ENCODE results near the gene C3orf18. TPM values are rescaled to one million over a fixed set of nuclear protein-coding genes. Genes with fewer than 3 reads are reported as not detected.
A peak's percentile ranks its signal among the peaks of the same experiment; 100 is the strongest.

The C3orf18 gene
- total and polyA plus RNA-seq, 9 of the 15 experiments (the other 6 are each of a cell fraction or from before 2014, with no cell fraction given) = 0.01 to 2.3 (median 0.94) TPM

GRCh38 chr3:50591196-50591741 lies 23.7 kb upstream of the C3orf18 start (continued):
- TF ChIP-seq BHLHE40 (IDR thresholded peaks at IDR 0.05; ENCODE audit: low read length) = peak; percentile 12; the same call in 1 of the 2 replicates
- TF ChIP-seq TAF1 (IDR thresholded peaks at IDR 0.05; ENCODE audit: control insufficient read depth, extremely low read depth, insufficient read depth, low read length, severe bottlenecking) = no peak
- TF ChIP-seq CREB1 (IDR thresholded peaks at IDR 0.05) = no peak
- TF ChIP-seq CREB1 (CRISPR knock-in tag; IDR thresholded peaks at IDR 0.05) = no peak
- no peak for TF ChIP-seq KAT7 (CRISPR knock-in tag; IDR thresholded peaks at IDR 0.05; ENCODE audit: borderline replicate concordance)
- 0 out of 2 replicates have a peak, but pooled peaks have one; percentile 10 for TF ChIP-seq SP1 (CRISPR knock-in tag; IDR thresholded peaks at IDR 0.05)
- TF ChIP-seq ESRRA (IDR thresholded peaks at IDR 0.05; ENCODE audit: borderline replicate concordance, low read depth) = peak; percentile 12
- TF ChIP-seq ZNF592 (IDR thresholded peaks at IDR 0.05) = peak; percentile 57; the same call in 1 of the 2 replicates
- no peak for TF ChIP-seq ZNF24 (IDR thresholded peaks at IDR 0.05)
- no peak for TF ChIP-seq KLF13 (tag; IDR thresholded peaks at IDR 0.05; ENCODE audit: borderline replicate concordance, low read depth)
- no peak for TF ChIP-seq ZFPM2 (CRISPR knock-in tag; IDR thresholded peaks at IDR 0.05)
- TF ChIP-seq SMAD4 (CRISPR knock-in tag; conservative IDR thresholded peaks at IDR 0.05) = no peak
- TF ChIP-seq ZKSCAN8 (CRISPR knock-in tag; IDR thresholded peaks at IDR 0.05) = peak; percentile 96
- no peak for TF ChIP-seq CBX1 (IDR thresholded peaks at IDR 0.05; ENCODE audit: low read depth)
- no peak for TF ChIP-seq TARDBP (IDR thresholded peaks at IDR 0.05)
- no peak for TF ChIP-seq NCOA1 (IDR thresholded peaks at IDR 0.05; ENCODE audit: low read depth)
